Stomach (tissue), 4 donors: ENCODE data around the gene PRR5L.

Experiments
- CTCF ChIP-seq, 7 experiments: fragments of 450-650 bp in 4 of 7; fragments of 200-600 bp in 3 of 7; sonication (generic) in 3 of 7; IDR thresholded peaks; one replicate each; pipeline ENCODE4 v1.5.1; 2016 to 2019; ENCODE audit warnings: antibody characterized with exemption in 7 of 7, control low read depth in 2 of 7, mild to moderate bottlenecking in 1 of 7
- POLR2A ChIP-seq, 4 donors: fragments of 450-650 bp; IDR thresholded peaks; one replicate each; pipeline ENCODE4 v1.6.1; 2016; ENCODE audit warnings: antibody characterized with exemption in 4 of 4, control low read depth in 2 of 4, mild to moderate bottlenecking in 1 of 4, moderate library complexity in 1 of 4
- POLR2AphosphoS5 ChIP-seq, 3 donors: sonication (generic); formaldehyde crosslinking; IDR thresholded peaks; one replicate each; pipeline ENCODE4 v1.6.1; 2016; ENCODE audit warnings: antibody characterized with exemption in 3 of 3

DNA sequence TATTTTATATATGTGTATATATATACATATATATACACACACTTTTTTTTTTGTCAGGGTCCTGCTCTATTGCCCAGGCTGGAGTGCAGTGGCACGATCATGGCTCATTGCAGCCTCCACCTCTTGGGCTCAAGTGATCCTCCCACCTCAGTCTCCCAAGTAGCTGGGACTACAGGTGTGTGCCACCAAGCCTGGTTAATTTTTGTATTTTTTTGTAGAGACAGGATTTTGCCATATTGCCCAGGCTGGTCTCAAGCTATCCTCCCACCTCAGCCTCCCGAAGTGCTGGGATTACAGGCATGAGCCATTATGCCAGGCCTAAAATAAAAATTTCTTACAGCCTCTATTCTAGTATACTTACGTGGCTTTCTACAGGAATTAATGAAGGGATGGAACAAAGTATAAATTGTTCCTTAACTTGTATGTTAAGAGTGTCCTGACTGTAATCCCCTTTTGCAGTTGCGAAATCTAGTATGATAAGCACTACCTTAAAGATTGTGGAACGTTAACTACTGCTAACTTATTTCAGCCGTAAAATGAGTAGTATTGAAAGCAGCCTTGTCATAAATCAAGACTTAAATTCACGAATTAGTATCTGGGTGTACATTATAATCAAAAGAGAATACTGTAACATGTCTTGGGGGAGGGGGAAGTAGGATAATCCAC is 211.9 kb downstream of the PRR5L start:
- no peak for TF ChIP-seq CTCF (IDR thresholded peaks at IDR 0.05)
- no peak for TF ChIP-seq POLR2AphosphoS5 (IDR thresholded peaks at IDR 0.05)
- no peak for TF ChIP-seq POLR2A (IDR thresholded peaks at IDR 0.05)
